ENCODE results near the gene ZNF629.

The ZNF629 gene

GRCh38 chr16:30766206-30766932, 20.6 kb downstream of the ZNF629 start:
- no peak for DNase-seq

GRCh38 chr16:30764816-30765465, 22.1 kb downstream of the ZNF629 start:
- no peak for DNase-seq

GRCh38 chr16:30764086-30764485, 22.9 kb downstream of the ZNF629 start:
- DNase-seq, result no peak

GRCh38 chr16:30762991-30763725, 23.8 kb downstream of the ZNF629 start:
- no peak for DNase-seq

- DNase-seq, result peak; percentile 74 to 77 (median 75)
Measured at GRCh38 chr16:30761928-30762902, 24.8 kb downstream of the ZNF629 start, which contains the start of the genes CFAP119 and RNF40. CFAP119 (minus strand) TSS chr16:30762062; CDS start chr16:30761748, 314 bp downstream. RNF40 (plus strand) TSS chr16:30762322; CDS start chr16:30762546, 224 bp downstream.

- DNase-seq, result peak in 1 of 4 experiments; percentile 22
Measured at GRCh38 chr16:30761427-30761927, 25.5 kb downstream of the ZNF629 start.

- no peak for DNase-seq
Measured at GRCh38 chr16:30760577-30761426, 26.2 kb downstream of the ZNF629 start.

GRCh38 chr16:30760001-30760559, 26.9 kb downstream of the ZNF629 start:
- DNase-seq, result no peak

- no peak for DNase-seq
Measured at GRCh38 chr16:30758988-30759491, 28.0 kb downstream of the ZNF629 start.

GRCh38 chr16:30757316-30757715, 29.7 kb downstream of the ZNF629 start:
- no peak for DNase-seq

GRCh38 chr16:30756781-30757100, 30.3 kb downstream of the ZNF629 start:
- no peak for DNase-seq

GRCh38 chr16:30755955-30756780, 30.8 kb downstream of the ZNF629 start:
- no peak for DNase-seq

GRCh38 chr16:30753596-30753995, 33.4 kb downstream of the ZNF629 start:
- DNase-seq, result no peak

- DNase-seq, result no peak
Measured at GRCh38 chr16:30750876-30751465, 36.0 kb downstream of the ZNF629 start.

GRCh38 chr16:30750201-30750600, 36.8 kb downstream of the ZNF629 start:
- DNase-seq, result no peak

- no peak for DNase-seq
Measured at GRCh38 chr16:30748634-30749445, 38.2 kb downstream of the ZNF629 start.

- peak; percentile 86 to 93 (median 92) for DNase-seq
Measured at GRCh38 chr16:30747799-30748633, 39.0 kb downstream of the ZNF629 start, which contains the start of gene PHKG2. PHKG2 (plus strand) TSS chr16:30748425; CDS start chr16:30748821, 396 bp downstream.
